ENCODE measurements around the gene NFXL1.

- TF ChIP-seq POLR2AphosphoS5 (IDR thresholded peaks at IDR 0.05) (no peak), CTCF (IDR thresholded peaks at IDR 0.05) (no peak)
Measured at GRCh38 chr4:47809654-47810203, 104.7 kb downstream of the NFXL1 start.
